ENCODE results near the gene BRSK2.

The BRSK2 gene

DNA sequence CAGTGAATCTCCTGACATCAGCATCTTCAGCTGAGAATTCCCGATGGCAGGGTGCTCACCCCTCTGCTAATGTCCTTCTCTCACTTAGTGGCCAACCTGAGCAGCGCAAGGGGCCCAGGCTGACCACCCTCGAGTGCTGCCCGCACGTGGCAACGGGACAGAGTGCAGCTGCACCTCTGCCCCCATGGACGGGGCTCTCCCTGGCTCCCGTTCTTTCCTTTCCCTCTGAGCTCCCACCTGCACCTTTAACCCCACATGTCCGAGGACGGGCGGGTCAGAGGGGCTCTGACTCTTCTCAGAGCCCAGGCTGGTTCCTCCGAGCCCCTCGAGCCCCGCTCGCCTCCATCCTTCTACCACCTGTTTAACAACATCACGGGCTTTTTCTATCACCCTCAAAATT lies 77.0 kb downstream of the BRSK2 start:
- DNase-seq = no peak
- Histone ChIP-seq H3K4me3 (ENCODE audit: low read length) (no peak overlapping the region), H3K27me3 (replicated peaks; ENCODE audit: insufficient read depth, low read length) (no peaks in the 10 kb centered on the region), H4K20me1 (ENCODE audit: insufficient read depth, low read length) (no peaks in the 10 kb centered on the region), H3K4me2 (ENCODE audit: low read depth, low read length) (no peak overlapping the region), H3K9ac (ENCODE audit: low read length) (no peak overlapping the region), H3K9me2 (replicated peaks; ENCODE audit: insufficient read depth, low read length) (no peaks in the 10 kb centered on the region), H3F3A (ENCODE audit: insufficient read depth, low read length) (no peaks in the 10 kb centered on the region), H3K4me1 (ENCODE audit: low read length) (no peaks in the 10 kb centered on the region), H3K79me2 (ENCODE audit: low read length) (no peaks in the 10 kb centered on the region), H3K27ac (ENCODE audit: low read length) (no peak overlapping the region), H2AFZ (ENCODE audit: low read length) (no peak overlapping the region), H3K9me3 (replicated peaks; ENCODE audit: insufficient read depth, low read length) (no peaks in the 10 kb centered on the region), H3K36me3 (replicated peaks; ENCODE audit: insufficient read depth, low read length) (no peaks in the 10 kb centered on the region)
- TF ChIP-seq EZH2phosphoT487 (IDR thresholded peaks at IDR 0.05; ENCODE audit: low read length) (no peak), EZH2 (optimal IDR thresholded peaks at IDR 0.05; ENCODE audit: low read depth, low read length) (no peak)
- TF ChIP-seq, protein P1, sequence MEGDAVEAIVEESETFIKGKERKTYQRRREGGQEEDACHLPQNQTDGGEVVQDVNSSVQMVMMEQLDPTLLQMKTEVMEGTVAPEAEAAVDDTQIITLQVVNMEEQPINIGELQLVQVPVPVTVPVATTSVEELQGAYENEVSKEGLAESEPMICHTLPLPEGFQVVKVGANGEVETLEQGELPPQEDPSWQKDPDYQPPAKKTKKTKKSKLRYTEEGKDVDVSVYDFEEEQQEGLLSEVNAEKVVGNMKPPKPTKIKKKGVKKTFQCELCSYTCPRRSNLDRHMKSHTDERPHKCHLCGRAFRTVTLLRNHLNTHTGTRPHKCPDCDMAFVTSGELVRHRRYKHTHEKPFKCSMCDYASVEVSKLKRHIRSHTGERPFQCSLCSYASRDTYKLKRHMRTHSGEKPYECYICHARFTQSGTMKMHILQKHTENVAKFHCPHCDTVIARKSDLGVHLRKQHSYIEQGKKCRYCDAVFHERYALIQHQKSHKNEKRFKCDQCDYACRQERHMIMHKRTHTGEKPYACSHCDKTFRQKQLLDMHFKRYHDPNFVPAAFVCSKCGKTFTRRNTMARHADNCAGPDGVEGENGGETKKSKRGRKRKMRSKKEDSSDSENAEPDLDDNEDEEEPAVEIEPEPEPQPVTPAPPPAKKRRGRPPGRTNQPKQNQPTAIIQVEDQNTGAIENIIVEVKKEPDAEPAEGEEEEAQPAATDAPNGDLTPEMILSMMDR (IDR thresholded peaks at IDR 0.05; ENCODE audit: low read length) = no peak

DNA sequence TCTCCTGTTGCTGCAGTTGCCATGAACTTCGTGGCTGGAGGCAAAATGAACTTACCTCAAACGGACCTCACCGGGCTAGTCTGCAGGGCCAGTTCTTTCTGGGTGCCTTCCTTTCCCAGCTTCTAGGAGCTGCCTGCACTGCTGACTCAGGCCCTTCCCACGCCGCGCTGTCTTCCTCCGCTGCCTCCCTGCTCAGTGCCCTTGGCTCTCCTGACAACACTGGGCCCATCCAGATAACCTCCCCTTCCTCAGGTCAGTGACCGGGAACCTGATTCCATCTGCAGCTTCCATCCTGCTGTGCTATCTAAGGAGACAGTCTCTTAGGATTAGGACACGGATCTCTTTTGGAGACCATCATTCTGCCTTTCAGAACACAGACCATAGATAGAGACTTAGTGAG lies 77.5 kb downstream of the BRSK2 start:
- TF ChIP-seq EZH2 (optimal IDR thresholded peaks at IDR 0.05; ENCODE audit: low read depth, low read length) = no peak
- TF ChIP-seq, protein P1 (IDR thresholded peaks at IDR 0.05; ENCODE audit: low read length) = no peak
- TF ChIP-seq EZH2phosphoT487 (IDR thresholded peaks at IDR 0.05; ENCODE audit: low read length) = no peak
- H2AFZ ChIP-seq (ENCODE audit: low read length) = no peak overlapping the region
- no peak overlapping the region for H3K4me3 ChIP-seq (ENCODE audit: low read length)
- no peak overlapping the region for H3K27ac ChIP-seq (ENCODE audit: low read length)
- no peak overlapping the region for H3K9ac ChIP-seq (ENCODE audit: low read length)
- DNase-seq = no peak
- no peaks in the 10 kb centered on the region for H4K20me1 ChIP-seq (ENCODE audit: insufficient read depth, low read length)
- no peaks in the 10 kb centered on the region for H3K36me3 ChIP-seq (replicated peaks; ENCODE audit: insufficient read depth, low read length)
- H3K4me2 ChIP-seq (ENCODE audit: low read depth, low read length) = no peak overlapping the region
- no peaks in the 10 kb centered on the region for H3K79me2 ChIP-seq (ENCODE audit: low read length)
- H3K9me2 ChIP-seq (replicated peaks; ENCODE audit: insufficient read depth, low read length) = no peaks in the 10 kb centered on the region
- no peaks in the 10 kb centered on the region for H3K27me3 ChIP-seq (replicated peaks; ENCODE audit: insufficient read depth, low read length)
- H3K9me3 ChIP-seq (replicated peaks; ENCODE audit: insufficient read depth, low read length) = no peaks in the 10 kb centered on the region
- no peaks in the 10 kb centered on the region for H3F3A ChIP-seq (ENCODE audit: insufficient read depth, low read length)
- no peaks in the 10 kb centered on the region for H3K4me1 ChIP-seq (ENCODE audit: low read length)

DNA sequence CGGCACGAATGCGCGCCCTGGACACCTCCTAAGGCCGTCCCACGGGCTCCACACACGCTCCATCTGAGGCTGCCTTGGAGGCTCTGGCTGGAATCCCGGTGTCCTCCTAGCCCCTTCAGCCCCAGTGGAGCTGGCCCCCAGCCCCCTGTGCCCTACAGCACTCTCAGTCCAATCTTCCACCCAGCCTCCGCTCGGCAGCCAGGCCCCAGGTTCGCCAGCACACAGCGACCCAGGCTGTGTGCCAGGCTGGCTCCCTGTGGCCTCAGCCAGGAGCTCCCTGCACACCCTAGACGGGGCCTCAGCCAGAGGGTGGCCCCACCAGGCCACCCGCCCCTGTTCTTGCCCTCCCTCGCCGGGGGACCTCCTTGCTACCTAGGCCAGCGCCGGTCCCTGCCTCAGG lies 78.3 kb downstream of the BRSK2 start:
- Histone ChIP-seq H3K36me3 (replicated peaks; ENCODE audit: insufficient read depth, low read length) (no peaks in the 10 kb centered on the region), H3K4me1 (ENCODE audit: low read length) (no peaks in the 10 kb centered on the region), H4K20me1 (ENCODE audit: insufficient read depth, low read length) (no peaks in the 10 kb centered on the region), H3F3A (ENCODE audit: insufficient read depth, low read length) (no peaks in the 10 kb centered on the region), H3K4me3 (ENCODE audit: low read length) (no peak overlapping the region), H3K27me3 (replicated peaks; ENCODE audit: insufficient read depth, low read length) (no peaks in the 10 kb centered on the region), H2AFZ (ENCODE audit: low read length) (no peak overlapping the region), H3K79me2 (ENCODE audit: low read length) (no peaks in the 10 kb centered on the region), H3K9me3 (replicated peaks; ENCODE audit: insufficient read depth, low read length) (no peaks in the 10 kb centered on the region), H3K9me2 (replicated peaks; ENCODE audit: insufficient read depth, low read length) (no peaks in the 10 kb centered on the region), H3K27ac (ENCODE audit: low read length) (no peak overlapping the region), H3K4me2 (ENCODE audit: low read depth, low read length) (no peak overlapping the region), H3K9ac (ENCODE audit: low read length) (no peak overlapping the region)
- no peak for TF ChIP-seq EZH2phosphoT487 (IDR thresholded peaks at IDR 0.05; ENCODE audit: low read length)
- DNase-seq = no peak

DNA sequence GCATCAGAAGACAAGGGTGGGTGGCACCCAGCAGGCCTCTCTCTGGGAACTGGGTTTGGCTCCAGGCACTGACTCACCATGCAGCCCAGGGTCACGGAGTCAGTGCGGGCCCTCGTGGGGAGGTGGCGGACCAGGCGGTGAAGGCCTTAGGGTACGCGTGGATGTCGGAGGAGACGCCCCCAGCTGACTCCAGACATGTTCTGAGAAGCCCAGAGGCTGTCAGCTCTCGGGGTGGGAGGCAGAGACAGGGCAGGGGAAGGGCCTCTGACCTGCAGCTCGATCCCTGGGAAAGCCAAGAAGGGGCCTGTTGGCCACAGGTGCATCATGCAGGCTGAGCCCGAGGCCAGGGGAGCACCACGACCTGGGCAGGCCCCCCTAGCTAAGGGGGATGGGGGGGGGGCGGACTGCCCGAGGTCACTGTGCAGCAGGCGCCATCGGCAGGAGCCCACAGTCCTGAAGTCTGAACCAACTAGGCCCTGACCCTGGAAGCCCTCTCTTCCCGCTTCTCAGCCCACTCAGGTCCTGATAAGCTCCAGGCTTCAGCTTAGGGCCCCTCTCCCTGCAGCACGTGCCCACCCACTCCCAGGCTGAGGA lies 78.8 kb downstream of the BRSK2 start:
- H3K4me3 ChIP-seq (ENCODE audit: low read length) = no peak overlapping the region
- no peaks in the 10 kb centered on the region for H3F3A ChIP-seq (ENCODE audit: insufficient read depth, low read length)
- no peak overlapping the region for H3K9ac ChIP-seq (ENCODE audit: low read length)
- no peaks in the 10 kb centered on the region for H3K4me1 ChIP-seq (ENCODE audit: low read length)
- no peaks in the 10 kb centered on the region for H3K79me2 ChIP-seq (ENCODE audit: low read length)
- no peaks in the 10 kb centered on the region for H4K20me1 ChIP-seq (ENCODE audit: insufficient read depth, low read length)
- H3K9me3 ChIP-seq (replicated peaks; ENCODE audit: insufficient read depth, low read length) = no peaks in the 10 kb centered on the region
- H2AFZ ChIP-seq (ENCODE audit: low read length) = no peak overlapping the region
- no peaks in the 10 kb centered on the region for H3K36me3 ChIP-seq (replicated peaks; ENCODE audit: insufficient read depth, low read length)
- DNase-seq = no peak
- H3K27ac ChIP-seq (ENCODE audit: low read length) = no peak overlapping the region
- no peak overlapping the region for H3K4me2 ChIP-seq (ENCODE audit: low read depth, low read length)
- H3K27me3 ChIP-seq (replicated peaks; ENCODE audit: insufficient read depth, low read length) = no peaks in the 10 kb centered on the region
- TF ChIP-seq EZH2phosphoT487 (IDR thresholded peaks at IDR 0.05; ENCODE audit: low read length) = no peak
- TF ChIP-seq EZH2 (optimal IDR thresholded peaks at IDR 0.05; ENCODE audit: low read depth, low read length) = no peak
- TF ChIP-seq, protein P1 (IDR thresholded peaks at IDR 0.05; ENCODE audit: low read length) = no peak
- no peaks in the 10 kb centered on the region for H3K9me2 ChIP-seq (replicated peaks; ENCODE audit: insufficient read depth, low read length)
